GM12878 (cell line): ENCODE data around the gene OLA1. TPM values are rescaled to one million over a fixed set of nuclear protein-coding genes. Genes with fewer than 3 reads are reported as not detected.
A peak's percentile ranks its signal among the peaks of the same experiment; 100 is the strongest.

Source experiments
- BMI1 ChIP-seq: fragments of 450-650 bp; IDR thresholded peaks from 2 replicates; pipeline ENCODE4 v1.6.1; 2016; ENCODE audit warnings: mild to moderate bottlenecking, moderate library complexity, borderline replicate concordance
- BRCA1 ChIP-seq: IDR thresholded peaks from 2 replicates; pipeline ENCODE4 v1.6.1; 2011; ENCODE audit warnings: low read depth, low read length, improper control_type of control experiment
- EED ChIP-seq: sonication (generic); IDR thresholded peaks from 2 replicates; pipeline ENCODE4 v1.6.1; 2016; ENCODE audit warnings: antibody characterized with exemption, low read depth
- ETV6 ChIP-seq, 2 experiments: fragments of 450-650 bp in 1 of 2; IDR thresholded peaks in 1 of 2; conservative IDR thresholded peaks in 1 of 2; 2 replicates each; pipeline ENCODE4 v1.6.1; 2014; ENCODE audit warnings: antibody characterized with exemption in 1 of 2, borderline replicate concordance in 1 of 2, low read depth in 1 of 2, mild to moderate bottlenecking in 1 of 2, moderate library complexity in 1 of 2
- GABPA ChIP-seq: IDR thresholded peaks from 2 replicates; pipeline ENCODE4 v1.6.1; 2014; ENCODE audit warnings: antibody characterized with exemption, low read depth, mild to moderate bottlenecking, inconsistent platforms
- MYC ChIP-seq: IDR thresholded peaks from 2 replicates; pipeline ENCODE4 v1.6.1; 2011; ENCODE audit warnings: mild to moderate bottlenecking, low read length, moderate library complexity, inconsistent platforms; ENCODE audit not compliant: insufficient read depth, insufficient replicate concordance, insufficient read length, severe bottlenecking
- PKNOX1 ChIP-seq: fragments of 450-650 bp; IDR thresholded peaks from 2 replicates; pipeline ENCODE4 v1.6.1; 2016; ENCODE audit warnings: mild to moderate bottlenecking
- PML ChIP-seq: IDR thresholded peaks from 2 replicates; pipeline ENCODE4 v1.6.1; 2012; ENCODE audit warnings: low read length, inconsistent platforms
- RELA ChIP-seq: fragments of 450-650 bp; IDR thresholded peaks from 2 replicates; pipeline ENCODE4 v1.8.0; 2014; ENCODE audit warnings: borderline replicate concordance; ENCODE audit not compliant: partially characterized antibody
- RELB ChIP-seq: fragments of 450-650 bp; IDR thresholded peaks from 2 replicates; pipeline ENCODE4 v1.6.1; 2017; ENCODE audit warnings: low read depth, mild to moderate bottlenecking, moderate library complexity
- RUNX3 ChIP-seq: IDR thresholded peaks from 2 replicates; pipeline ENCODE4 v1.6.1; 2012; ENCODE audit warnings: low read length, inconsistent platforms
- SMAD1 ChIP-seq: fragments of 450-650 bp; IDR thresholded peaks from 2 replicates; pipeline ENCODE4 v1.6.1; 2018; ENCODE audit warnings: mild to moderate bottlenecking, low read depth; ENCODE audit not compliant: partially characterized antibody
- SREBF2 ChIP-seq: IDR thresholded peaks from 2 replicates; pipeline ENCODE4 v1.6.1; 2012; ENCODE audit warnings: mild to moderate bottlenecking, low read length
- SRF ChIP-seq, 2 experiments: IDR thresholded peaks; 2 replicates each; pipeline ENCODE4 v1.6.1; 2011; ENCODE audit warnings: low read depth in 2 of 2, low read length in 2 of 2, mild to moderate bottlenecking in 1 of 2, moderate library complexity in 1 of 2
- SUZ12 ChIP-seq: fragments of 200-600 bp; sonication (generic); IDR thresholded peaks from one replicate; pipeline ENCODE4 v1.6.1; 2018; ENCODE audit warnings: antibody characterized with exemption, mild to moderate bottlenecking; ENCODE audit not compliant: unreplicated experiment
- ZNF622 ChIP-seq: fragments of 450-650 bp; IDR thresholded peaks from 2 replicates; pipeline ENCODE4 v1.6.1; 2017; ENCODE audit warnings: mild to moderate bottlenecking, inconsistent platforms
- polyA plus RNA-seq, 11 experiments: library from polyadenylated mRNA; depleted of rRNA in 4 of 11; unstranded in 6 of 11; stranded (reverse) in 5 of 11; fragments of >200 nt; fragmentation: Nextera tagmentation in 4 of 11; fragmentation: Illumina TruSeq in 1 of 11; extraction: Ambion mirVana in 4 of 11; extraction: Trizol in 1 of 11; gene quantifications; 1 replicate in 1 of 11; 2 replicates in 10 of 11; pipeline versions ENCODE4 v1.2.1 to v1.2.3, GENCODE V29; 2011 to 2016; ENCODE audit warnings: inconsistent platforms in 2 of 11, missing spikeins in 2 of 11, low read depth in 1 of 11
- total RNA-seq, 4 experiments: library from RNA; depleted of rRNA in 3 of 4; stranded (reverse); fragments of >200 nt in 3 of 4; fragmentation: Illumina TruSeq in 1 of 4; extraction: Trizol in 1 of 4; gene quantifications; 2 replicates each; pipeline versions ENCODE4 v1.2.1 to v1.2.3, GENCODE V29; 2013 to 2021
- TF ChIP-seq, protein P1 (sequence below): fragments of 450-650 bp; IDR thresholded peaks from 2 replicates; pipeline ENCODE4 v1.6.1; 2017; ENCODE audit warnings: borderline replicate concordance
- TF ChIP-seq, protein P2 (sequence below): fragments of 450-650 bp; IDR thresholded peaks from 2 replicates; pipeline ENCODE4 v1.6.1; 2017; ENCODE audit warnings: mild to moderate bottlenecking
- TF ChIP-seq, protein P3 (sequence below): fragments of 450-650 bp; IDR thresholded peaks from 2 replicates; pipeline ENCODE4 v1.6.1; 2017; ENCODE audit warnings: mild to moderate bottlenecking, moderate library complexity

The OLA1 gene
- total and polyA plus RNA-seq, 10 of the 15 experiments (the other 5 are each of a cell fraction or from before 2014, with no cell fraction given) = 107 to 238 (median 142) TPM

DNA sequence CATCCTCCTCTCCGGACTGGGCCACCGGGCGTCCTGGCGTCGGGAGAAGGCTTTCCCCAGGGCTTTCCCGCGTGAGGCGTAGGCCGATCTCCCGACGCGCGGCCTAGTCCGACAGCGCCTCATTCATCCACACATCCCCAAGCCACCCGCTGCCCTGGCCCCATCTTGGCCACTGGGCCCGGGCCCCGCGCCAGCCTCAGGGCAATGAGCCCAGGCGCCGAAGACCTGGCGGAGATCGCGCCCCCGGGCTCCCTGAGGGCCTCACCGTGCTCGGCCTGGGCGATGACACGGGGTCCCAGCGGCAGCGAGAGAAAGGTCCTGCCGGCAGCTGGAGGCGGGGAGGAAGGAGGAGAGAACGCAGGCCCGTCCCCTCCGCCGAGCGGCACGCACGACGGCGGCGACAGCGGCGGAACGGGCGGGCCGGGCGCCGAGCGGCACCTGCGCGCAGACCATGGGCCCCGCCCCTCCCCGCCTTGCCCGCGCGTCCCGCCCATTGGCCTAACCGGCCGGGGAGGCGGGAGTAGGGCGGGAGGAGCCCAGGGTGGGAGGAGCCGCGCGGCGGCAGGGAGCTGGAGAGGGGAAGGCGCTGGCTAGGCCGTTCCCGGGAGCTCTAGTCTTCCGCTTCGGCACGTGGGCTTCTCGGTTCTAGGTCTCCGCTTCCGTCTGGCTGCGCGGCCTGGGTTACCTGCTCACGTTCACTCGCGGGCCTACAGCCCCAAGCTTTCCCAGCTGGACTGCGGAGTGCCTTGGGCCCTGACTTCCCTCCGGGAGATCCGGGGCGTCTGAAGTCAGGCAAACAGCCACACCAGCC lies at the start of gene OLA1 (continued):
- no peak for TF ChIP-seq PKNOX1
- TF ChIP-seq SRF (IDR thresholded peaks at IDR 0.05; ENCODE audit: low read depth in 2 of 2, low read length in 2 of 2) = no peak
- TF ChIP-seq ETV6 (conservative IDR thresholded peaks at IDR 0.05 in 1 of 2, IDR thresholded peaks at IDR 0.05 in 1 of 2; ENCODE audit: borderline replicate concordance in 1 of 2, low read depth in 1 of 2) = no peak
- peak; percentile 57 for TF ChIP-seq MYC
- TF ChIP-seq, protein P1, sequence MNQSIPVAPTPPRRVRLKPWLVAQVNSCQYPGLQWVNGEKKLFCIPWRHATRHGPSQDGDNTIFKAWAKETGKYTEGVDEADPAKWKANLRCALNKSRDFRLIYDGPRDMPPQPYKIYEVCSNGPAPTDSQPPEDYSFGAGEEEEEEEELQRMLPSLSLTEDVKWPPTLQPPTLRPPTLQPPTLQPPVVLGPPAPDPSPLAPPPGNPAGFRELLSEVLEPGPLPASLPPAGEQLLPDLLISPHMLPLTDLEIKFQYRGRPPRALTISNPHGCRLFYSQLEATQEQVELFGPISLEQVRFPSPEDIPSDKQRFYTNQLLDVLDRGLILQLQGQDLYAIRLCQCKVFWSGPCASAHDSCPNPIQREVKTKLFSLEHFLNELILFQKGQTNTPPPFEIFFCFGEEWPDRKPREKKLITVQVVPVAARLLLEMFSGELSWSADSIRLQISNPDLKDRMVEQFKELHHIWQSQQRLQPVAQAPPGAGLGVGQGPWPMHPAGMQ = no peak
- TF ChIP-seq EED = no peak; the same call in none of the 2 replicates
- no peak for TF ChIP-seq BRCA1
- TF ChIP-seq SMAD1 = peak; percentile 23
- TF ChIP-seq ZNF622 = no peak
- peak; percentile 29; the same call in 1 of the 2 replicates for TF ChIP-seq RUNX3
- no peak for TF ChIP-seq SREBF2
- TF ChIP-seq GABPA = 0 out of 2 replicates have a peak, but pooled peaks have one; percentile 57
- TF ChIP-seq SUZ12 = no peak
- TF ChIP-seq, protein P2, sequence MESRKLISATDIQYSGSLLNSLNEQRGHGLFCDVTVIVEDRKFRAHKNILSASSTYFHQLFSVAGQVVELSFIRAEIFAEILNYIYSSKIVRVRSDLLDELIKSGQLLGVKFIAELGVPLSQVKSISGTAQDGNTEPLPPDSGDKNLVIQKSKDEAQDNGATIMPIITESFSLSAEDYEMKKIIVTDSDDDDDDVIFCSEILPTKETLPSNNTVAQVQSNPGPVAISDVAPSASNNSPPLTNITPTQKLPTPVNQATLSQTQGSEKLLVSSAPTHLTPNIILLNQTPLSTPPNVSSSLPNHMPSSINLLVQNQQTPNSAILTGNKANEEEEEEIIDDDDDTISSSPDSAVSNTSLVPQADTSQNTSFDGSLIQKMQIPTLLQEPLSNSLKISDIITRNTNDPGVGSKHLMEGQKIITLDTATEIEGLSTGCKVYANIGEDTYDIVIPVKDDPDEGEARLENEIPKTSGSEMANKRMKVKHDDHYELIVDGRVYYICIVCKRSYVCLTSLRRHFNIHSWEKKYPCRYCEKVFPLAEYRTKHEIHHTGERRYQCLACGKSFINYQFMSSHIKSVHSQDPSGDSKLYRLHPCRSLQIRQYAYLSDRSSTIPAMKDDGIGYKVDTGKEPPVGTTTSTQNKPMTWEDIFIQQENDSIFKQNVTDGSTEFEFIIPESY = no peak
- TF ChIP-seq BMI1 = no peak
- TF ChIP-seq, protein P3, sequence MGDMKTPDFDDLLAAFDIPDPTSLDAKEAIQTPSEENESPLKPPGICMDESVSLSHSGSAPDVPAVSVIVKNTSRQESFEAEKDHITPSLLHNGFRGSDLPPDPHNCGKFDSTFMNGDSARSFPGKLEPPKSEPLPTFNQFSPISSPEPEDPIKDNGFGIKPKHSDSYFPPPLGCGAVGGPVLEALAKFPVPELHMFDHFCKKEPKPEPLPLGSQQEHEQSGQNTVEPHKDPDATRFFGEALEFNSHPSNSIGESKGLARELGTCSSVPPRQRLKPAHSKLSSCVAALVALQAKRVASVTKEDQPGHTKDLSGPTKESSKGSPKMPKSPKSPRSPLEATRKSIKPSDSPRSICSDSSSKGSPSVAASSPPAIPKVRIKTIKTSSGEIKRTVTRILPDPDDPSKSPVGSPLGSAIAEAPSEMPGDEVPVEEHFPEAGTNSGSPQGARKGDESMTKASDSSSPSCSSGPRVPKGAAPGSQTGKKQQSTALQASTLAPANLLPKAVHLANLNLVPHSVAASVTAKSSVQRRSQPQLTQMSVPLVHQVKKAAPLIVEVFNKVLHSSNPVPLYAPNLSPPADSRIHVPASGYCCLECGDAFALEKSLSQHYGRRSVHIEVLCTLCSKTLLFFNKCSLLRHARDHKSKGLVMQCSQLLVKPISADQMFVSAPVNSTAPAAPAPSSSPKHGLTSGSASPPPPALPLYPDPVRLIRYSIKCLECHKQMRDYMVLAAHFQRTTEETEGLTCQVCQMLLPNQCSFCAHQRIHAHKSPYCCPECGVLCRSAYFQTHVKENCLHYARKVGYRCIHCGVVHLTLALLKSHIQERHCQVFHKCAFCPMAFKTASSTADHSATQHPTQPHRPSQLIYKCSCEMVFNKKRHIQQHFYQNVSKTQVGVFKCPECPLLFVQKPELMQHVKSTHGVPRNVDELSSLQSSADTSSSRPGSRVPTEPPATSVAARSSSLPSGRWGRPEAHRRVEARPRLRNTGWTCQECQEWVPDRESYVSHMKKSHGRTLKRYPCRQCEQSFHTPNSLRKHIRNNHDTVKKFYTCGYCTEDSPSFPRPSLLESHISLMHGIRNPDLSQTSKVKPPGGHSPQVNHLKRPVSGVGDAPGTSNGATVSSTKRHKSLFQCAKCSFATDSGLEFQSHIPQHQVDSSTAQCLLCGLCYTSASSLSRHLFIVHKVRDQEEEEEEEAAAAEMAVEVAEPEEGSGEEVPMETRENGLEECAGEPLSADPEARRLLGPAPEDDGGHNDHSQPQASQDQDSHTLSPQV = no peak
- peak; percentile 90; the same call in 1 of the 2 replicates for TF ChIP-seq PML
- TF ChIP-seq RELA = peak; percentile 18
- peak; percentile 42 for TF ChIP-seq RELB
